SK-N-SH (cell line): ENCODE data around the gene TSPAN31. TPM values are rescaled to one million over a fixed set of nuclear protein-coding genes. Genes with fewer than 3 reads are reported as not detected.

Experiments
- CTCF ChIA-PET: fragments of 300-600, 350-600 bp; formaldehyde crosslinking; extraction: SDS; loops from one replicate; lab custom pipeline; 2021; lab: Yijun Ruan, JAX
- POLR2A ChIA-PET: fragments of 350-600 bp; sonication (Branson Sonifier 250); formaldehyde crosslinking; extraction: SDS; loops from one replicate; lab custom pipeline; 2020; ENCODE audit warnings: antibody characterized with exemption, inconsistent platforms; lab: Yijun Ruan, JAX
- DNase-seq: peaks from one replicate; pipeline ENCODE4 v3.0.0; 2012
- H2AFZ ChIP-seq: fragments of 200-600 bp; sonication (generic); 2 replicates; pipeline ENCODE4 v1.8.1; 2016; ENCODE audit warnings: antibody characterized with exemption, mild to moderate bottlenecking, low read depth
- H3F3A ChIP-seq: fragments of 200-600 bp; sonication (generic); replicated peaks from 2 replicates; pipeline ENCODE3; 2016; ENCODE audit warnings: antibody characterized with exemption, mild to moderate bottlenecking; ENCODE audit not compliant: insufficient read depth
- H3K27ac ChIP-seq, 2 experiments: fragments of 200-500 bp in 1 of 2; fragments of 200-600 bp in 1 of 2; sonication (Bioruptor generic) in 1 of 2; sonication (generic), shearing (Covaris generic) in 1 of 2; 2 replicates each; pipeline versions ENCODE4 v1.5.1 to v1.6.1; 2014 to 2016; ENCODE audit warnings: low read depth in 2 of 2, inconsistent platforms in 1 of 2, low read length in 1 of 2, mild to moderate bottlenecking in 1 of 2, mixed read lengths in 1 of 2
- H3K27me3 ChIP-seq: fragments of 200-600 bp; sonication (generic), shearing (Covaris generic); 2 replicates; pipeline ENCODE4 v1.6.1; 2016; ENCODE audit warnings: mixed run types; ENCODE audit not compliant: insufficient read depth
- H3K36me3 ChIP-seq, 2 experiments: fragments of 200-500 bp in 1 of 2; fragments of 200-600 bp in 1 of 2; sonication (Bioruptor generic) in 1 of 2; sonication (generic) in 1 of 2; replicated peaks in 1 of 2; 2 replicates each; pipeline versions ENCODE3 to v1.5.1; 2014 to 2016; ENCODE audit warnings: low read length in 1 of 2, mild to moderate bottlenecking in 1 of 2; ENCODE audit not compliant: insufficient read depth in 2 of 2, control insufficient read depth in 1 of 2
- H3K4me1 ChIP-seq, 2 experiments: fragments of 200-500 bp in 1 of 2; fragments of 200-600 bp in 1 of 2; sonication (Bioruptor generic) in 1 of 2; sonication (generic), shearing (Covaris generic) in 1 of 2; 2 replicates each; pipeline versions ENCODE4 v1.5.1 to v1.6.1; 2014 to 2016; ENCODE audit warnings: low read depth in 1 of 2, low read length in 1 of 2, mixed run types in 1 of 2; ENCODE audit not compliant: insufficient read depth in 2 of 2, control insufficient read depth in 1 of 2
- H3K4me2 ChIP-seq: fragments of 200-600 bp; sonication (generic), shearing (Covaris generic); 2 replicates; pipeline ENCODE4 v1.6.1; 2017; ENCODE audit warnings: mixed run types
- H3K4me3 ChIP-seq, 2 experiments: fragments of 200-500 bp in 1 of 2; fragments of 200-600 bp in 1 of 2; sonication (Bioruptor generic) in 1 of 2; sonication (generic), shearing (Covaris generic) in 1 of 2; 2 replicates each; pipeline versions ENCODE4 v1.5.1 to v1.8.1; 2014 to 2016; ENCODE audit warnings: low read depth in 2 of 2, inconsistent platforms in 1 of 2, low read length in 1 of 2, mild to moderate bottlenecking in 1 of 2, mixed read lengths in 1 of 2, moderate library complexity in 1 of 2
- H3K79me2 ChIP-seq: fragments of 200-600 bp; sonication (generic); 2 replicates; pipeline ENCODE4 v1.8.1; 2017; ENCODE audit warnings: mild to moderate bottlenecking; ENCODE audit not compliant: insufficient read depth
- H3K9ac ChIP-seq: fragments of 200-600 bp; sonication (generic); 2 replicates; pipeline ENCODE4 v1.6.1; 2017; ENCODE audit warnings: mixed run types
- H3K9me2 ChIP-seq: fragments of 200-600 bp; sonication (generic); 2 replicates; pipeline ENCODE4 v1.6.1; 2017; ENCODE audit warnings: mixed run types
- H3K9me3 ChIP-seq: fragments of 200-600 bp; sonication (generic); 2 replicates; pipeline ENCODE4 v1.6.1; 2017; ENCODE audit warnings: mixed run types, mild to moderate bottlenecking, moderate library complexity
- H4K20me1 ChIP-seq: fragments of 200-600 bp; sonication (generic); 2 replicates; pipeline ENCODE4 v1.6.1; 2017; ENCODE audit warnings: mild to moderate bottlenecking, mixed run types; ENCODE audit not compliant: insufficient read depth
- CHD2 ChIP-seq: fragments of 150-350 bp; IDR thresholded peaks from 2 replicates; pipeline ENCODE4 v1.6.1; 2018; ENCODE audit warnings: low read length; ENCODE audit not compliant: partially characterized antibody
- FOXM1 ChIP-seq: IDR thresholded peaks from 2 replicates; pipeline ENCODE4 v1.4.0; 2012; ENCODE audit warnings: low read depth, mild to moderate bottlenecking
- MXI1 ChIP-seq: IDR thresholded peaks from 2 replicates; pipeline ENCODE4 v1.6.1; 2012; ENCODE audit warnings: mild to moderate bottlenecking, low read depth, low read length, improper control_type of control experiment
- NRF1 ChIP-seq: IDR thresholded peaks from 2 replicates; pipeline ENCODE4 v1.6.1; 2012; ENCODE audit warnings: low read depth, mild to moderate bottlenecking, low read length
- RCOR1 ChIP-seq: fragments of 150-350 bp; IDR thresholded peaks from 2 replicates; pipeline ENCODE4 v1.6.1; 2017; ENCODE audit warnings: antibody characterized with exemption, low read length
- RFX5 ChIP-seq: IDR thresholded peaks from 2 replicates; pipeline ENCODE4 v1.6.1; 2012; ENCODE audit warnings: mild to moderate bottlenecking, improper control_type of control experiment, low read length
- TAF1 ChIP-seq: IDR thresholded peaks from 2 replicates; pipeline ENCODE4 v1.6.1; 2012; ENCODE audit warnings: low read depth, mild to moderate bottlenecking, low read length, moderate library complexity, borderline replicate concordance
- YY1 ChIP-seq: IDR thresholded peaks from 2 replicates; pipeline ENCODE4 v1.4.0; 2012; ENCODE audit warnings: low read depth, mild to moderate bottlenecking
- WGBS: methylation state at CpG from one replicate; pipeline ENCODE4 v1.1.6; 2017; ENCODE audit warnings: low lambda C conversion rate; 5-methylcytosine and 5-hydroxymethylcytosine counted together
- polyA plus RNA-seq, 3 experiments: library from polyadenylated mRNA; depleted of rRNA; stranded (reverse); fragments of >200 nt; gene quantifications; 2 replicates each; pipeline ENCODE4 v1.2.3, GENCODE V29; 2012

Gene TSPAN31
- polyA plus RNA-seq, 1 of the 3 experiments (the other 2 are of a cell fraction), result 36.8 TPM

- TF ChIP-seq RCOR1 (no peak), YY1 (no peak)
- H3K27me3 ChIP-seq, result no peaks in the 10 kb centered on the region
- ChIA-PET CTCF (interaction anchor here (1.0 to 1.1 kb wide), 3 partner anchors 15 to 30 kb away, joined by 4 to 6 read pairs (median 5); partner anchors contain the start of gene TSFM), POLR2A (interaction anchor here (1.0 to 1.1 kb wide), 2 partner anchors 26 to 1531 kb away, joined by 3 to 7 read pairs; partner anchors contain the start of gene RNF41)
- peaks cover 8 to 37% of the 10 kb centered on the region in 2 experiments for H3K4me1 ChIP-seq
- H3K9ac ChIP-seq, result peak overlapping the region; percentile 32
- H3K36me3 ChIP-seq, result peaks cover 15 to 34% of the 10 kb centered on the region in 2 experiments
- WGBS, result 18% methylated on average over 3 of the region's 5 CpGs
- no peak for DNase-seq
- H3K79me2 ChIP-seq, result peaks cover 38% of the 10 kb centered on the region
- peak overlapping the region; percentile 90 for H2AFZ ChIP-seq
- peak overlapping the region; percentile 68 for H3K4me2 ChIP-seq
- peak overlapping the region; percentile 27 to 51 for H3K4me3 ChIP-seq
- H3K27ac ChIP-seq, result peak overlapping the region; percentile 76 to 83
- no peaks in the 10 kb centered on the region for H4K20me1 ChIP-seq
- no peaks in the 10 kb centered on the region for H3K9me2 ChIP-seq
- H3K9me3 ChIP-seq, result no peaks in the 10 kb centered on the region
- H3F3A ChIP-seq, result peaks cover 25% of the 10 kb centered on the region
Measured at GRCh38 chr12:57752668-57753000, 7.8 kb downstream of the TSPAN31 start.

GRCh38 chr12:57753756-57754337 is 9.0 kb downstream of the TSPAN31 start:
- peaks cover 15% of the 10 kb centered on the region for H3F3A ChIP-seq
- H4K20me1 ChIP-seq, result no peaks in the 10 kb centered on the region
- H3K79me2 ChIP-seq, result peaks cover 32% of the 10 kb centered on the region
- ChIA-PET POLR2A (interaction anchor here (1.1 kb wide), 1 partner anchor 19 kb away, joined by 4 read pairs; the partner anchor contains the start of gene EEF1AKMT3), CTCF (interaction anchor here (1.4 kb wide), 1 partner anchor 11 kb away, joined by 5 read pairs; no protein-coding TSS in a partner anchor)
- H3K27ac ChIP-seq, result peak overlapping the region in 1 of 2 experiments; percentile 62; a peak in 1 of 4 replicates
- TF ChIP-seq RFX5, result no peak
- no peak for TF ChIP-seq FOXM1
- TF ChIP-seq TAF1, result no peak
- TF ChIP-seq NRF1, result no peak
- no peak for TF ChIP-seq YY1
- TF ChIP-seq CHD2, result no peak
- 54% methylated on average over 1 of the region's 1 CpG for WGBS
- H3K4me2 ChIP-seq, result peak overlapping the region; percentile 97
- H3K9me2 ChIP-seq, result no peaks in the 10 kb centered on the region
- peaks cover 8 to 37% of the 10 kb centered on the region in 2 experiments for H3K4me1 ChIP-seq
- H3K9ac ChIP-seq, result no peak overlapping the region
- H3K36me3 ChIP-seq, result peaks cover 21 to 24% of the 10 kb centered on the region in 2 experiments
- no peaks in the 10 kb centered on the region for H3K9me3 ChIP-seq
- no peak for DNase-seq
- peak overlapping the region; percentile 55 to 79; a peak in 2 of 4 replicates for H3K4me3 ChIP-seq
- H3K27me3 ChIP-seq, result no peaks in the 10 kb centered on the region
- H2AFZ ChIP-seq, result no peak overlapping the region

GRCh38 chr12:57754411-57755193 is 9.8 kb downstream of the TSPAN31 start, which contains the start of gene MARCHF9:
Gene MARCHF9 (plus strand): TSS chr12:57755103. CDS start chr12:57755529, 426 bp downstream.
- Histone ChIP-seq H3K27me3 (no peaks in the 10 kb centered on the region), H2AFZ (peak within 1 kb of the TSS; percentile 38; the same call in 1 of the 2 replicates), H3K4me3 (peak within 1 kb of the TSS; percentile 73 to 79), H3K9ac (peak within 1 kb of the TSS; percentile 44; the same call in 1 of the 2 replicates), H4K20me1 (peaks cover 2% of the 10 kb centered on the region), H3K36me3 (peaks cover 17 to 23% of the 10 kb centered on the region in 2 experiments), H3F3A (peaks cover 21% of the 10 kb centered on the region), H3K4me1 (peaks cover 8 to 37% of the 10 kb centered on the region in 2 experiments), H3K9me3 (no peaks in the 10 kb centered on the region), H3K79me2 (peaks cover 25% of the 10 kb centered on the region), H3K4me2 (peak within 1 kb of the TSS; percentile 97), H3K9me2 (no peaks in the 10 kb centered on the region), H3K27ac (peak within 1 kb of the TSS in 1 of 2 experiments; percentile 62; a peak in 2 of 4 replicates)
- CTCF ChIA-PET, result interaction anchor here (1.4 kb wide), 1 partner anchor 10 kb away, joined by 5 read pairs; no protein-coding TSS in a partner anchor
- 5% methylated on average over 20 of the region's 41 CpGs for WGBS
- peak; percentile 63 for TF ChIP-seq NRF1
- TF ChIP-seq MXI1, result 0 out of 2 replicates have a peak, but pooled peaks have one; percentile 33
- TF ChIP-seq FOXM1, result no peak
- TF ChIP-seq YY1, result peak; percentile 58; the same call in 1 of the 2 replicates
- POLR2A ChIA-PET, result interaction anchor here (1.1 kb wide), 1 partner anchor 18 kb away, joined by 4 read pairs; the partner anchor contains the start of gene EEF1AKMT3
- DNase-seq, result peak; percentile 87
